Endodermal cell (in vitro differentiated cells): ENCODE results near the gene MED13L. TPM values are rescaled to one million over a fixed set of nuclear protein-coding genes. Genes with fewer than 3 reads are reported as not detected.

Experiments
- DNase-seq: peaks from one replicate; pipeline ENCODE4 v3.0.0-alpha.2; 2017
- H3K27ac ChIP-seq: 2 replicates; pipeline ENCODE4 v1.5.1; 2013; ENCODE audit warnings: mild to moderate bottlenecking, low read depth, low read length, moderate library complexity
- H3K27me3 ChIP-seq: 2 replicates; pipeline ENCODE4 v1.6.1; 2013; ENCODE audit warnings: mild to moderate bottlenecking, low read length, moderate library complexity; ENCODE audit not compliant: insufficient read depth, control insufficient read depth, poor library complexity, severe bottlenecking
- H3K36me3 ChIP-seq: 2 replicates; pipeline ENCODE4 v1.7.0; 2013; ENCODE audit warnings: mild to moderate bottlenecking, low read length, moderate library complexity; ENCODE audit not compliant: control insufficient read depth, insufficient read depth
- H3K4me1 ChIP-seq: one replicate; pipeline ENCODE4 v1.7.0; 2013; ENCODE audit warnings: low read length; ENCODE audit not compliant: control insufficient read depth, insufficient read depth
- H3K4me3 ChIP-seq: 2 replicates; pipeline ENCODE4 v1.5.1; 2013; ENCODE audit warnings: mild to moderate bottlenecking, low read length, moderate library complexity
- H3K9ac ChIP-seq: 2 replicates; pipeline ENCODE4 v1.6.1; 2013; ENCODE audit warnings: mild to moderate bottlenecking, low read length, moderate library complexity; ENCODE audit not compliant: poor library complexity, severe bottlenecking; ENCODE audit errors: extremely low read depth
- H3K9me3 ChIP-seq: 2 replicates; pipeline ENCODE4 v1.6.1; 2013; ENCODE audit warnings: mild to moderate bottlenecking, low read length, moderate library complexity; ENCODE audit not compliant: control insufficient read depth
- H3K27ac Mint-ChIP-seq: 2 replicates; pipeline ENCODE4 v1.8.0; 2020; ENCODE audit warnings: mixed read lengths
- H3K27me3 Mint-ChIP-seq: 2 replicates; pipeline ENCODE4 v1.8.0; 2021; ENCODE audit warnings: mild to moderate bottlenecking, mixed read lengths; ENCODE audit not compliant: insufficient read depth
- H3K36me3 Mint-ChIP-seq: 2 replicates; pipeline ENCODE4 v1.8.0; 2020; ENCODE audit warnings: low read depth, mixed read lengths
- H3K4me1 Mint-ChIP-seq: 2 replicates; pipeline ENCODE4 v1.8.0; 2020; ENCODE audit warnings: mixed read lengths
- H3K4me3 Mint-ChIP-seq: 2 replicates; pipeline ENCODE4 v1.8.0; 2020; ENCODE audit warnings: mild to moderate bottlenecking, moderate library complexity, mixed read lengths
- H3K9me3 Mint-ChIP-seq: 2 replicates; pipeline ENCODE4 v1.8.0; 2020; ENCODE audit warnings: mild to moderate bottlenecking, mixed read lengths
- WGBS, 2 experiments: methylation state at CpG; one replicate each; pipeline versions ENCODE4 v1.1.5 to v1.1.7; 2013; ENCODE audit warnings: missing lambda C conversion rate in 2 of 2, mixed read lengths in 1 of 2; ENCODE audit not compliant: insufficient coverage in 1 of 2, insufficient read length in 1 of 2; 5-methylcytosine and 5-hydroxymethylcytosine counted together
- total RNA-seq, 2 donors: library from RNA; stranded (reverse); fragmentation: NEBNext Ultra II Directional in 1 of 2; extraction: Animal tissue kit (Norgen Biotek cat#: 25700) in 1 of 2; gene quantifications; 2 replicates in 1 of 2; 3 replicates in 1 of 2; pipeline ENCODE4 v1.2.1, GENCODE V29; 2021
- TF ChIP-seq, protein P1 (sequence below): fragments of 200-600 bp; sonication (generic); conservative IDR thresholded peaks from 2 replicates; pipeline ENCODE4 v1.5.0; 2021; ENCODE audit warnings: antibody characterized with exemption, mild to moderate bottlenecking

Gene MED13L
- total RNA-seq, 2 donors from 2014 or later, result 101 to 111 TPM

DNA sequence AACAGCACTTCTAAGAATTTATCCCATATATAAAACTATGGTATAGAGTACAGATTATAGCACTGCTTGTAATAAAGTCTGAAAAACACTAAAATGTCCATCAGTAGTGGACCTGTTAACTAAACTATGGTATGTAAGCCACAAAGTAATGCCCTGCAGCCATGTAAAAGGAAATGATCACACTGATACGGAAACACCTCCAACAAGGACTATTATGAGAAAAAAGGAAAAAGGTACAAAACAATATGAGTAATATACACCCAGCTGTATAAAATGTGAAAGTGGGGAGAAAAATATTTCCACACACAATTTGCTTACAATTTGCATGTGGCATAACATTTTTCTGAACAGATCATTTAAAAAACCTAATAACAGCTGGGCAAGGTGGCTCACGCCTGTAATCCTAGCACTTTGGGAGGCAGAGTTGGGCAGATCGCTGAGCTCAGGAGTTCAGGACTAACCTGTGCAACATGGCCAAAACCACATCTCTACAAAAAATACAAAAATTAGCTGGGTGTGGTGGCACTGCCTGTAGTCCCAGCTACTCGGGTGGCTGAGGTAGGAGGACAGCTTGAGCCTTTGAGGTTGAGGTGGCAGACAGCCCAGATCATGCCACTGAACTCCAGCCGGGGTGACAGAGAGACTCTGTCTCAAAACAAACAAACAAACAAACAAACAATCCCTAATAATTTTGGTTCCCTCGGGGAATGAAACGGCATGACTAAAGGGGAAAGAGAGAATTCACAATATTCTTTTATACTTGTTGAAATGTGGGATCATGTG, 250.5 kb downstream of the MED13L start:
- 86 to 91% methylated on average over 2 to 7 of the region's 7 CpGs for WGBS, 2 experiments
- Histone ChIP-seq H3K27me3 (no peaks in the 10 kb centered on the region), H3K4me1 (no peaks in the 10 kb centered on the region), H3K9ac (no peak overlapping the region), H3K4me3 (no peak overlapping the region), H3K36me3 (peaks cover 5% of the 10 kb centered on the region), H3K9me3 (peaks cover 4% of the 10 kb centered on the region), H3K27ac (no peak overlapping the region)
- TF ChIP-seq, protein P1, sequence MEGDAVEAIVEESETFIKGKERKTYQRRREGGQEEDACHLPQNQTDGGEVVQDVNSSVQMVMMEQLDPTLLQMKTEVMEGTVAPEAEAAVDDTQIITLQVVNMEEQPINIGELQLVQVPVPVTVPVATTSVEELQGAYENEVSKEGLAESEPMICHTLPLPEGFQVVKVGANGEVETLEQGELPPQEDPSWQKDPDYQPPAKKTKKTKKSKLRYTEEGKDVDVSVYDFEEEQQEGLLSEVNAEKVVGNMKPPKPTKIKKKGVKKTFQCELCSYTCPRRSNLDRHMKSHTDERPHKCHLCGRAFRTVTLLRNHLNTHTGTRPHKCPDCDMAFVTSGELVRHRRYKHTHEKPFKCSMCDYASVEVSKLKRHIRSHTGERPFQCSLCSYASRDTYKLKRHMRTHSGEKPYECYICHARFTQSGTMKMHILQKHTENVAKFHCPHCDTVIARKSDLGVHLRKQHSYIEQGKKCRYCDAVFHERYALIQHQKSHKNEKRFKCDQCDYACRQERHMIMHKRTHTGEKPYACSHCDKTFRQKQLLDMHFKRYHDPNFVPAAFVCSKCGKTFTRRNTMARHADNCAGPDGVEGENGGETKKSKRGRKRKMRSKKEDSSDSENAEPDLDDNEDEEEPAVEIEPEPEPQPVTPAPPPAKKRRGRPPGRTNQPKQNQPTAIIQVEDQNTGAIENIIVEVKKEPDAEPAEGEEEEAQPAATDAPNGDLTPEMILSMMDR, result no peak
- Mint-ChIP-seq H3K9me3 (peaks cover 8% of the 10 kb centered on the region), H3K4me3 (no peak overlapping the region), H3K36me3 (peaks cover 7% of the 10 kb centered on the region), H3K4me1 (peaks cover 14% of the 10 kb centered on the region), H3K27me3 (no peaks in the 10 kb centered on the region), H3K27ac (no peak overlapping the region)
- DNase-seq, result no peak

GRCh38 chr12:116026346-116026745, 251.1 kb downstream of the MED13L start:
- H3K4me3 Mint-ChIP-seq, result no peak overlapping the region
- no peak overlapping the region for H3K27ac ChIP-seq
- H3K9me3 ChIP-seq, result peaks cover 4% of the 10 kb centered on the region

GRCh38 chr12:116024769-116025168, 252.7 kb downstream of the MED13L start:
- Mint-ChIP-seq H3K27ac (no peak overlapping the region), H3K9me3 (no peaks in the 10 kb centered on the region), H3K4me3 (no peak overlapping the region), H3K36me3 (no peaks in the 10 kb centered on the region), H3K27me3 (no peaks in the 10 kb centered on the region), H3K4me1 (peaks cover 14% of the 10 kb centered on the region)
- Histone ChIP-seq H3K36me3 (peaks cover 22% of the 10 kb centered on the region), H3K4me1 (no peaks in the 10 kb centered on the region), H3K27me3 (no peaks in the 10 kb centered on the region), H3K9ac (no peak overlapping the region), H3K9me3 (no peaks in the 10 kb centered on the region), H3K4me3 (no peak overlapping the region), H3K27ac (no peak overlapping the region)
- 87 to 88% methylated on average over 1 to 2 of the region's 2 CpGs for WGBS, 2 experiments
- TF ChIP-seq, protein P1, result no peak
- DNase-seq, result no peak

More at GRCh38 chr12:116026346-116026745, 251.1 kb downstream of the MED13L start:
- H3K4me1 Mint-ChIP-seq, result peaks cover 14% of the 10 kb centered on the region
- peaks cover 8% of the 10 kb centered on the region for H3K9me3 Mint-ChIP-seq
- no peaks in the 10 kb centered on the region for H3K27me3 Mint-ChIP-seq
- peaks cover 7% of the 10 kb centered on the region for H3K36me3 Mint-ChIP-seq
- no peaks in the 10 kb centered on the region for H3K4me1 ChIP-seq
- no peak overlapping the region for H3K9ac ChIP-seq
- H3K36me3 ChIP-seq, result peaks cover 9% of the 10 kb centered on the region
- TF ChIP-seq, protein P1, result no peak
- H3K27me3 ChIP-seq, result no peaks in the 10 kb centered on the region
- DNase-seq, result no peak
- H3K27ac Mint-ChIP-seq, result no peak overlapping the region
- no peak overlapping the region for H3K4me3 ChIP-seq
